HepG2 (cell line): Measurements from ENCODE around the gene ZNF783. TPM values are rescaled to one million over a fixed set of nuclear protein-coding genes. Genes with fewer than 3 reads are reported as not detected.
A peak's percentile ranks its signal among the peaks of the same experiment; 100 is the strongest.

Experiments
- ATAC-seq: fragments of 200-7000 bp; cut with Tn5 transposase; 3 replicates; pipeline ENCODE4 v1.9.1; 2020; ENCODE audit warnings: mild to moderate bottlenecking, moderate library complexity
- BruUV-seq: library from RNA; stranded (reverse); fragments of 400-500 nt; replicated peaks from 2 replicates; lab custom pipeline; 2021; lab: Mats Ljungman, UMichigan
- CTCF ChIA-PET: fragments of 300-600 bp; formaldehyde crosslinking; extraction: SDS; loops from one replicate; lab custom pipeline; 2021; ENCODE audit warnings: low total read pairs, inconsistent platforms, low intra/inter-chr PET ratio; lab: Yijun Ruan, JAX
- POLR2A ChIA-PET: fragments of 350-600 bp; sonication (Branson Sonifier 250); formaldehyde crosslinking; loops from one replicate; lab custom pipeline; 2020; ENCODE audit warnings: antibody characterized with exemption, inconsistent platforms; lab: Yijun Ruan, JAX
- DNase-seq: peaks from one replicate; pipeline ENCODE4 v3.0.0-alpha.2; 2015; ENCODE audit warnings: low spot score
- FAIRE-seq: peaks from 3 replicates; lab custom pipeline; 2011; peaks lifted over from hg19 to GRCh38; lab: Jason Lieb, UNC
- H2AFZ ChIP-seq: one replicate; pipeline ENCODE4 v1.6.1; 2011; ENCODE audit warnings: low read length, inconsistent platforms
- H3K27ac ChIP-seq: fragments of 300-600 bp; 3 replicates; pipeline ENCODE4 v1.8.0; 2011; ENCODE audit warnings: mixed run types, mild to moderate bottlenecking, mixed read lengths, low read length, inconsistent platforms; ENCODE audit not compliant: insufficient read depth; ENCODE audit errors: extremely low read length
- H3K27me3 ChIP-seq, 2 experiments: fragments of 200-600 bp in 1 of 2; 2 replicates in 1 of 2; 3 replicates in 1 of 2; pipeline versions ENCODE4 v1.6.0 to v1.8.0; 2011; ENCODE audit warnings: low read length in 2 of 2, mild to moderate bottlenecking in 2 of 2, moderate library complexity in 2 of 2, inconsistent platforms in 1 of 2; ENCODE audit not compliant: insufficient read depth in 2 of 2, control insufficient read depth in 1 of 2
- H3K36me3 ChIP-seq, 2 experiments: fragments of 200-600 bp in 1 of 2; replicated peaks in 1 of 2; 2 replicates in 1 of 2; 3 replicates in 1 of 2; pipeline versions ENCODE4 v1.5.1 to v1.8.0; 2011; ENCODE audit warnings: low read length in 2 of 2, inconsistent platforms in 1 of 2; ENCODE audit not compliant: insufficient read depth in 2 of 2, control insufficient read depth in 1 of 2
- H3K4me1 ChIP-seq: 2 replicates; pipeline ENCODE4 v1.5.1; 2012; ENCODE audit warnings: low read length, inconsistent platforms; ENCODE audit not compliant: insufficient read depth
- H3K4me2 ChIP-seq: 2 replicates; pipeline ENCODE4 v1.6.0; 2011; ENCODE audit warnings: low read depth, low read length, inconsistent platforms
- H3K4me3 ChIP-seq, 3 experiments: fragments of 200-600 bp in 1 of 3; sonication (generic), shearing (Covaris generic) in 1 of 3; replicated peaks in 1 of 3; 2 replicates each; pipeline ENCODE4 v1.5.1; 2011 to 2016; ENCODE audit warnings: low read length in 3 of 3, inconsistent platforms in 2 of 3, low read depth in 2 of 3, mild to moderate bottlenecking in 2 of 3, control low read depth in 1 of 3, mixed read lengths in 1 of 3; ENCODE audit not compliant: insufficient read depth in 1 of 3
- H3K79me2 ChIP-seq: one replicate; pipeline ENCODE4 v1.6.1; 2011; ENCODE audit warnings: low read length, inconsistent platforms; ENCODE audit not compliant: insufficient read depth
- H3K9ac ChIP-seq: 2 replicates; pipeline ENCODE4 v1.6.0; 2011; ENCODE audit warnings: mild to moderate bottlenecking, low read depth, low read length, inconsistent platforms; ENCODE audit not compliant: insufficient read depth
- H3K9me3 ChIP-seq: 2 replicates; pipeline ENCODE4 v1.5.1; 2012; ENCODE audit warnings: mild to moderate bottlenecking, low read length
- H4K20me1 ChIP-seq: 2 replicates; pipeline ENCODE4 v1.6.0; 2011; ENCODE audit warnings: inconsistent platforms, mild to moderate bottlenecking, low read length, moderate library complexity; ENCODE audit not compliant: insufficient read depth
- AKAP8 ChIP-seq: sonication (generic); formaldehyde crosslinking; IDR thresholded peaks from 2 replicates; pipeline ENCODE4 v1.5.1; 2020; ENCODE audit warnings: mild to moderate bottlenecking, missing genetic modification reagents
- KDM1A ChIP-seq: IDR thresholded peaks from 2 replicates; pipeline ENCODE4 v1.6.1; 2016; ENCODE audit warnings: missing compliant biosample characterization
- MTF2 ChIP-seq: sonication (generic); formaldehyde crosslinking; IDR thresholded peaks from 2 replicates; pipeline ENCODE4 v1.5.0; 2020; ENCODE audit warnings: missing genetic modification reagents, borderline replicate concordance
- MXD4 ChIP-seq: IDR thresholded peaks from 2 replicates; pipeline ENCODE4 v1.6.1; 2016; ENCODE audit warnings: mild to moderate bottlenecking, missing biosample characterization, missing genetic modification reagents
- RBM22 ChIP-seq: fragments of 200-400 bp; formaldehyde crosslinking; optimal IDR thresholded peaks from 2 replicates; pipeline ENCODE3; 2017; ENCODE audit warnings: mild to moderate bottlenecking, low read length, moderate library complexity
- RELA ChIP-seq: sonication (generic); formaldehyde crosslinking; IDR thresholded peaks from 2 replicates; pipeline ENCODE4 v1.4.0; 2020; ENCODE audit warnings: missing genetic modification reagents
- SMAD9 ChIP-seq: sonication (generic); formaldehyde crosslinking; IDR thresholded peaks from 2 replicates; pipeline ENCODE4 v1.5.1; 2020; ENCODE audit warnings: mild to moderate bottlenecking, missing genetic modification reagents
- SP4 ChIP-seq: sonication (generic); formaldehyde crosslinking; IDR thresholded peaks from 2 replicates; pipeline ENCODE4 v1.8.1; 2023; ENCODE audit warnings: mild to moderate bottlenecking, missing genetic modification reagents
- SRSF1 ChIP-seq: fragments of 200-400 bp; formaldehyde crosslinking; optimal IDR thresholded peaks from 2 replicates; pipeline ENCODE3; 2017; ENCODE audit warnings: mild to moderate bottlenecking, low read depth, low read length, moderate library complexity
- ZBTB7A ChIP-seq: sonication (generic); formaldehyde crosslinking; IDR thresholded peaks from 2 replicates; pipeline ENCODE4 v1.8.0; 2022; ENCODE audit warnings: mild to moderate bottlenecking, missing genetic modification reagents
- ZMYM4 ChIP-seq: sonication (generic); formaldehyde crosslinking; IDR thresholded peaks from 2 replicates; pipeline ENCODE4 v1.8.1; 2023; ENCODE audit warnings: mild to moderate bottlenecking, missing genetic modification reagents
- ZNF367 ChIP-seq: sonication (generic); formaldehyde crosslinking; IDR thresholded peaks from 2 replicates; pipeline ENCODE4 v1.4.0; 2020; ENCODE audit warnings: missing genetic modification reagents, borderline replicate concordance
- ZNF678 ChIP-seq: sonication (generic); formaldehyde crosslinking; IDR thresholded peaks from 2 replicates; pipeline ENCODE4 v1.4.0; 2020; ENCODE audit warnings: mild to moderate bottlenecking, missing genetic modification reagents
- WGBS: methylation state at CpG from one replicate; pipeline ENCODE4 v1.1.6; 2017; ENCODE audit warnings: low lambda C conversion rate; 5-methylcytosine and 5-hydroxymethylcytosine counted together
- in situ Hi-C: cut with HindIII; loops from 2 replicates; pipeline ENCODE4 v1.10.0; 2017; ENCODE audit warnings: low pct_unique_long_range_greater_than_20kb; ENCODE audit not compliant: extremely low pct_ligation_motif_present
- intact Hi-C: fragments of 100-400 bp; cut with micrococcal nuclease; formaldehyde crosslinking; loops from one replicate; pipeline ENCODE4 v1.10.0; 2022; ENCODE audit not compliant: unreplicated experiment
- polyA plus RNA-seq, 8 experiments: library from polyadenylated mRNA; depleted of rRNA in 3 of 8; stranded (reverse) in 7 of 8; unstranded in 1 of 8; fragments of >200 nt; fragmentation: Illumina TruSeq in 4 of 8; extraction: Trizol in 4 of 8; gene quantifications; 2 replicates each; pipeline versions ENCODE4 v1.2.1 to v1.2.3, GENCODE V29; 2011 to 2016; ENCODE audit warnings: low read depth in 4 of 8, missing spikeins in 1 of 8, mixed read lengths in 1 of 8; ENCODE audit not compliant: insufficient read depth in 1 of 8
- total RNA-seq, 5 experiments: library from RNA; depleted of rRNA; stranded (reverse); fragments of >200 nt; fragmentation: Illumina TruSeq; extraction: Trizol; gene quantifications; 2 replicates each; pipeline ENCODE4 v1.2.3, GENCODE V29; 2016; ENCODE audit warnings: low read depth in 1 of 5
- TF ChIP-seq, protein P1 (sequence below): sonication (generic); formaldehyde crosslinking; IDR thresholded peaks from 2 replicates; pipeline ENCODE4 v1.4.0; 2020; ENCODE audit warnings: missing genetic modification reagents
- TF ChIP-seq, protein P2 (sequence below): sonication (generic); formaldehyde crosslinking; IDR thresholded peaks from 2 replicates; pipeline ENCODE4 v1.4.0; 2020; ENCODE audit warnings: mild to moderate bottlenecking, missing genetic modification reagents

ZNF783 gene
- total and polyA plus RNA-seq, 2 of the 13 experiments (the other 11 are each of a cell fraction or from before 2014, with no cell fraction given) = 4.1 to 5.2 TPM

DNA sequence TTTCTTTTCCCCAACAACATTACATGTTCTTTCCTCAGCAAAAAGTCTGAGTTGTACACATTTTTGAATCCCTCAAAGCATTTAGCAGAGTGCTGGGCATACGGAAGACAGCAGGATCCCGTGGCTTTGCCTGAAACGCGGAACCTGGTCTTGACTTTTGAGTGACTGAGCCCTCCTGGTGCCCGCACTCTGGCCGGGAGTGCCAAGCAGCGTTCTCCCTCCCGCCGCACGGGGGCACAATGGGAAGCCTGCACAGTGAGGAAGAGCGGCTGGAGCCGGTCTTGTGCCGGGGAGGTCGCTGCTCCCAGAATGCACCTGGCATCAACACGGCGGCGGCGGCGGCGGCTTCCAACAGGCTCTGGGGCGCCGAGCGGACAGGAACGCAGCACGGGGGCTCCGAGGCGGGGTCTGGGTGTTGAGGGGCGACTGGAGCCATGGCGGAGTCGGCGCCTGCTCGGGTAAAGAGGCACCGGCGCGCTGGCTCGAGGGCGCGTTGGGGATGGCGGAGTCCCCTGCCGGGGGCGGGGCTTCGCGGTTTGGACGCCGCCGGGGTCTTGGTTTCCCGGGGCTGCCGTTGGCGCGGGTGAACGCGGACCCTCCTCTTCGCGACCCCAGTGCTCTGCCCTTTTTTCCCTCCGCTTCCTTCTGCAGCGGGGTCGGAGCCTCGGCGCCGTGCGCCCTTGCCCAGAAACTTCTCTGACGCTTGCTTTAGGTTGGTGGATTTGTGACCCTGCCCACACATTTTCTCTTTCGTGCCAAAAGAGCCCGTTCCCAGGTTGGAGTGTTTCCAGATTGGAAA is 22.5 kb upstream of the ZNF783 start, which contains the start of gene ZNF212:
Gene ZNF212, plus strand, starts transcription at position 307 of the 799 bp plus-strand sequence. Its CDS starts 128 bp downstream, at position 435.
- peak within 1 kb of the TSS; percentile 99 for H2AFZ ChIP-seq
- ChIA-PET POLR2A (no interaction called here), CTCF (interaction anchor here (1.4 kb wide), 1 partner anchor 258 kb away, joined by 4 read pairs; the partner anchor contains the start of gene ZNF746)
- peak; percentile 86 for DNase-seq
- H3K9ac ChIP-seq = peak within 1 kb of the TSS; percentile 84
- H3K4me3 ChIP-seq = peak within 1 kb of the TSS; percentile 86 to 94 (median 90)
- peak within 1 kb of the TSS; percentile 50 for H3K27ac ChIP-seq
- FAIRE-seq = no peak
- peak within 1 kb of the TSS; percentile 96 for H3K4me2 ChIP-seq
- peak; percentile 100 for ATAC-seq
- BruUV-seq = no TSS peak
- H3K27me3 ChIP-seq = no peaks in the 10 kb centered on the region; a peak in 1 of 5 replicates
- H3K4me1 ChIP-seq = peaks cover 44% of the 10 kb centered on the region
- H4K20me1 ChIP-seq = peaks cover 4% of the 10 kb centered on the region; the same call in 1 of the 2 replicates
- WGBS = under 1% methylated on average over 15 of the region's 64 CpGs
- intact Hi-C loops = loop anchor here (5.0 kb wide), 1 partner anchor 42 kb away; the partner anchor contains the start of gene ZNF282
- no peaks in the 10 kb centered on the region for H3K36me3 ChIP-seq
- in situ Hi-C loops = no loop called here
- peaks cover 20% of the 10 kb centered on the region for H3K79me2 ChIP-seq
- no peaks in the 10 kb centered on the region for H3K9me3 ChIP-seq
- TF ChIP-seq, protein P1, sequence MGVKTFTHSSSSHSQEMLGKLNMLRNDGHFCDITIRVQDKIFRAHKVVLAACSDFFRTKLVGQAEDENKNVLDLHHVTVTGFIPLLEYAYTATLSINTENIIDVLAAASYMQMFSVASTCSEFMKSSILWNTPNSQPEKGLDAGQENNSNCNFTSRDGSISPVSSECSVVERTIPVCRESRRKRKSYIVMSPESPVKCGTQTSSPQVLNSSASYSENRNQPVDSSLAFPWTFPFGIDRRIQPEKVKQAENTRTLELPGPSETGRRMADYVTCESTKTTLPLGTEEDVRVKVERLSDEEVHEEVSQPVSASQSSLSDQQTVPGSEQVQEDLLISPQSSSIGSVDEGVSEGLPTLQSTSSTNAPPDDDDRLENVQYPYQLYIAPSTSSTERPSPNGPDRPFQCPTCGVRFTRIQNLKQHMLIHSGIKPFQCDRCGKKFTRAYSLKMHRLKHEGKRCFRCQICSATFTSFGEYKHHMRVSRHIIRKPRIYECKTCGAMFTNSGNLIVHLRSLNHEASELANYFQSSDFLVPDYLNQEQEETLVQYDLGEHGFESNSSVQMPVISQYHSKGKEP (CRISPR knock-in tag) = 0 out of 2 replicates have a peak, but pooled peaks have one; percentile 47
- peak; percentile 93 for TF ChIP-seq ZMYM4 (CRISPR knock-in tag)
- TF ChIP-seq ZNF367 (CRISPR knock-in tag) = no peak
- no peak for TF ChIP-seq KDM1A (CRISPR knock-in tag)
- TF ChIP-seq AKAP8 (CRISPR knock-in tag) = no peak
- TF ChIP-seq MXD4 (CRISPR knock-in tag) = peak; percentile 89
- TF ChIP-seq, protein P2, sequence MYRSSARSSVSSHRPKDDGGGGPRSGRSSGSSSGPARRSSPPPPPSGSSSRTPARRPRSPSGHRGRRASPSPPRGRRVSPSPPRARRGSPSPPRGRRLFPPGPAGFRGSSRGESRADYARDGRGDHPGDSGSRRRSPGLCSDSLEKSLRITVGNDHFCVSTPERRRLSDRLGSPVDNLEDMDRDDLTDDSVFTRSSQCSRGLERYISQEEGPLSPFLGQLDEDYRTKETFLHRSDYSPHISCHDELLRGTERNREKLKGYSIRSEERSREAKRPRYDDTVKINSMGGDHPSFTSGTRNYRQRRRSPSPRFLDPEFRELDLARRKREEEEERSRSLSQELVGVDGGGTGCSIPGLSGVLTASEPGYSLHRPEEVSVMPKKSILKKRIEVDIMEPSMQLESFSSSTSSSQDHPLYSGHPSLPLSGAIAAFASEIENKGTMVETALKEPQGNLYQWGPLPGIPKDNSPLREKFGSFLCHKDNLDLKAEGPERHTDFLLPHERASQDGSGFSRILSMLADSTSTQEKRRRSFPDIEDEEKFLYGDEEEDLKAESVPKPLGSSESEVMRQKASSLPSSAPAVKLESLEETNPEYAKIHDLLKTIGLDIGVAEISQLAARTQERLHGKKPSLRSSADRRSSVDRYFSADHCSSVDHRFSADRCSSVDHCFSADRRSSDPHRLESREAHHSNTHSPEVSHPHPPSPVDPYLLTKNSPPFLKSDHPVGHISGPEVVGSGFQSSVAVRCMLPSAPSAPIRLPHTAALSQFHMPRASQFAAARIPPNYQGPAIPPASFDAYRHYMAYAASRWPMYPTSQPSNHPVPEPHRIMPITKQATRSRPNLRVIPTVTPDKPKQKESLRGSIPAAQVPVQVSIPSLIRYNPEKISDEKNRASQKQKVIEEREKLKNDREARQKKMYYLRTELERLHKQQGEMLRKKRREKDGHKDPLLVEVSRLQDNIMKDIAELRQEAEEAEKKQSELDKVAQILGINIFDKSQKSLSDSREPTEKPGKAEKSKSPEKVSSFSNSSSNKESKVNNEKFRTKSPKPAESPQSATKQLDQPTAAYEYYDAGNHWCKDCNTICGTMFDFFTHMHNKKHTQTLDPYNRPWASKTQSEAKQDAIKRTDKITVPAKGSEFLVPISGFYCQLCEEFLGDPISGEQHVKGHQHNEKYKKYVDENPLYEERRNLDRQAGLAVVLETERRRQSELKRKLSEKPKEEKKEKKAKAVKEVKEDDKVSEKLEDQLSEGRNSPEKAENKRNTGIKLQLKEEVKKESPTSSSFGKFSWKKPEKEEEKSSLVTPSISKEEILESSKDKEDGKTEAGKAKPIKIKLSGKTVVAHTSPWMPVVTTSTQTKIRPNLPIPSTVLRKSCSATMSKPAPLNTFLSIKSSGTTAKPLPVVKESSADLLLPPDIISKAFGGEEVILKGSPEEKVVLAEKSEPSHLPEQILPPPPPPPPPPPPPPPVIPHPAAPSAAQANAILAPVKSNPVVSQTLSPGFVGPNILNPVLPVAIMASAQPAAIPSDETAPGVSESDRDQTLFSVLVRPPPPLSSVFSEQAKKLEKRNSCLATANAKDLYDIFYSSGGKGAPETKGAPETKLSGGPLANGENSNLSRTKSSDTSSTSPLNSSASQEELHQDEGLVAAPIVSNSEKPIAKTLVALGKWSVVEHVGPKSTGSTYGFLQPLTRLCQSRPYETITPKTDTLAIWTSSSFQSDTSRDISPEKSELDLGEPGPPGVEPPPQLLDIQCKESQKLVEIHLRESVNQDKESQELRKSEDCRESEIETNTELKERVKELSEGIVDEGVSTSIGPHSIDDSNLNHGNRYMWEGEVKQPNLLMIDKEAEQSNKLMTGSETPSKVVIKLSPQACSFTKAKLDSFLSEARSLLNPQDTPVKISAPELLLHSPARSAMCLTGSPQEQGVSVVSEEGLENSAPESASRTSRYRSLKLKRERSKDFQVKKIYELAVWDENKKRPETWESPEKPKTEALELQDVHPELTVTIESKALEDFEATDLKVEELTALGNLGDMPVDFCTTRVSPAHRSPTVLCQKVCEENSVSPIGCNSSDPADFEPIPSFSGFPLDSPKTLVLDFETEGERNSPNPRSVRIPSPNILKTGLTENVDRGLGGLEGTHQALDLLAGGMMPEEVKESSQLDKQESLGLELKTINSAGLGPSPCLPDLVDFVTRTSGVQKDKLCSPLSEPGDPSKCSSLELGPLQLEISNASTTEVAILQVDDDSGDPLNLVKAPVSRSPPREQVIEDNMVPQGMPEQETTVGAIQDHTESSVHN = no peak
- TF ChIP-seq RBM22 = no peak
- peak; percentile 62; the same call in 1 of the 2 replicates for TF ChIP-seq RELA (CRISPR knock-in tag)
- peak; percentile 68 for TF ChIP-seq SRSF1
- TF ChIP-seq ZNF678 (CRISPR knock-in tag) = no peak
- 0 out of 2 replicates have a peak, but pooled peaks have one; percentile 24 for TF ChIP-seq ZBTB7A (CRISPR knock-in tag)
- TF ChIP-seq MTF2 (CRISPR knock-in tag) = no peak
- peak; percentile 77 for TF ChIP-seq SP4 (CRISPR knock-in tag)
- no peak; the same call in 1 of the 2 replicates for TF ChIP-seq SMAD9 (CRISPR knock-in tag)
